Heart left ventricle (tissue), 16 donors: ENCODE measurements around the gene DENND1C. TPM values are rescaled to one million over a fixed set of nuclear protein-coding genes. Genes with fewer than 3 reads are reported as not detected.
A peak's percentile ranks its signal among the peaks of the same experiment; 100 is the strongest.

ENCODE experiments used
- ATAC-seq, 4 donors: fragments of 200-7000 bp; cut with Tn5 transposase; one replicate each; pipeline ENCODE4 v1.9.1; 2020 to 2022; ENCODE audit warnings: moderate library complexity in 4 of 4, mild to moderate bottlenecking in 3 of 4, moderate number of reproducible peaks in 1 of 4
- DNase-seq, 5 donors: peaks; one replicate each; pipeline ENCODE4 v3.0.0-alpha.2; 2020
- H3K27ac ChIP-seq, 12 donors: fragments of 200-600 bp; sonication (generic) in 4 of 12; one replicate each; pipeline versions ENCODE4 v1.5.0 to v1.8.0; 2016 to 2022; ENCODE audit warnings: mild to moderate bottlenecking in 2 of 12
- H3K27me3 ChIP-seq, 9 donors: fragments of 200-600 bp; sonication (generic) in 2 of 9; one replicate each; pipeline versions ENCODE4 v1.5.1 to v1.8.0; 2016 to 2022; ENCODE audit warnings: mild to moderate bottlenecking in 3 of 9
- H3K36me3 ChIP-seq, 9 donors: fragments of 200-600 bp; sonication (generic) in 2 of 9; one replicate each; pipeline versions ENCODE4 v1.5.0 to v1.8.0; 2018 to 2022; ENCODE audit warnings: mild to moderate bottlenecking in 2 of 9
- H3K4me1 ChIP-seq, 12 donors: fragments of 200-600 bp; sonication (generic) in 4 of 12; one replicate each; pipeline versions ENCODE4 v1.5.0 to v1.8.0; 2016 to 2022; ENCODE audit warnings: mild to moderate bottlenecking in 3 of 12
- H3K4me3 ChIP-seq, 12 donors: fragments of 200-600 bp; sonication (generic) in 4 of 12; one replicate each; pipeline versions ENCODE4 v1.5.0 to v1.8.0; 2017 to 2022; ENCODE audit warnings: mild to moderate bottlenecking in 9 of 12, moderate library complexity in 4 of 12
- H3K9me3 ChIP-seq, 12 donors: fragments of 200-600 bp; sonication (generic) in 4 of 12; one replicate each; pipeline versions ENCODE4 v1.5.0 to v1.8.0; 2016 to 2022; ENCODE audit warnings: mild to moderate bottlenecking in 1 of 12
- CTCF ChIP-seq, 12 donors: fragments of 200-600 bp; sonication (generic) in 4 of 12; IDR thresholded peaks; one replicate each; pipeline versions ENCODE4 v1.5.0 to v1.8.0; 2018 to 2022; ENCODE audit warnings: antibody characterized with exemption in 12 of 12, mild to moderate bottlenecking in 5 of 12
- POLR2A ChIP-seq, 2 donors: fragments of 450-650 bp; IDR thresholded peaks; one replicate each; pipeline ENCODE4 v1.6.1; 2017; ENCODE audit warnings: antibody characterized with exemption in 2 of 2, mild to moderate bottlenecking in 2 of 2, moderate library complexity in 2 of 2
- WGBS, 4 donors: extraction: QIAGEN DNeasy Blood & Tissue Kit in 2 of 4; methylation state at CpG; one replicate each; pipeline versions ENCODE4 v1.1.5 to v1.1.7; 2013 to 2018; 5-methylcytosine and 5-hydroxymethylcytosine counted together
- intact Hi-C, 10 donors: fragments of 100-400 bp; cut with DNase I; formaldehyde crosslinking; loops; one replicate each; pipeline versions ENCODE4 v1.11.1 to v1.14.2; 2022
- polyA plus RNA-seq, 2 donors: library from polyadenylated mRNA; stranded (reverse); fragments of 200-250 nt; gene quantifications; one replicate each; pipeline ENCODE4 v1.2.3, GENCODE V29; 2013
- total RNA-seq, 9 donors: library from RNA; depleted of rRNA in 2 of 9; stranded (reverse); fragments of >200 nt in 2 of 9; fragmentation: NEBNext Ultra II Directional in 3 of 9; extraction: Animal tissue kit (Norgen Biotek cat#: 25700) in 3 of 9; gene quantifications; one replicate each; pipeline versions ENCODE4 v1.1.0 to v1.2.4, GENCODE V29; 2016 to 2023
- donor health status: ischemic (EF 13 %, LVEDD 7.1; RV severe dilation, severe dysfunction).
- donor health status: healthy with polysubstance abuse.
- donor health status: DM: no; HTN: yes; CAD: no.
- donor health status: DM: no; HTN: no; CAD: no.
- donor health status: ischemic (EF 25% LVEDD 6.9; RV normal size, moderate dysfunction).
- donor health status: ischemic (EF 25% LVEDD 5.7; RV mildly dilated, moderate dysfunction).
- donor health status: healthy.
- donor health status: DM: yes; HTN: yes; CAD: no.
- donor health status: ischemic (EF 35%, LVEDD 5.7; RV mildly dilated, moderate dysfunction).
- donor health status: nonischemic (EF 11% LVEDD 7.7; RV severe dilation, severe dysfunction).
- donor health status: DM: yes; HTN: yes; CAD: no.
- donor health status: PGD.
- donor health status: ischemic (EF 29% LVEDD 5.4; RV normal size, mild dysfunction).
- donor health status: nonischemic (EF 23%, LVEDD 6.1; RV moderate dilation, normal function).

DENND1C gene
- total and polyA plus RNA-seq, 11 donors: 0.17 to 9.5 (median 0.45) TPM

GRCh38 chr19:6522712-6523111 lies 41.1 kb upstream of the DENND1C start:
- H3K27me3 ChIP-seq: peaks cover 0 to 25% (median 0%) of the 10 kb centered on the region in 9 donors
- ATAC-seq (no peak), DNase-seq (no peak)
- H3K9me3 ChIP-seq: no peaks in the 10 kb centered on the region
- TF ChIP-seq POLR2A (IDR thresholded peaks at IDR 0.05) (no peak), CTCF (IDR thresholded peaks at IDR 0.05) (no peak)
- no peak overlapping the region for H3K4me3 ChIP-seq
- intact Hi-C loops: loop anchor here in 1 of 10 donors (5.0 to 10.0 kb wide), 2 partner anchors 110 to 222 kb away; no protein-coding TSS in a partner anchor
- no peaks in the 10 kb centered on the region for H3K36me3 ChIP-seq
- 77 to 90% (median 82%) methylated on average over 6 of the region's 6 CpGs for WGBS, 4 donors
- H3K27ac ChIP-seq: no peak overlapping the region
- H3K4me1 ChIP-seq: peaks cover 0 to 19% (median 3%) of the 10 kb centered on the region in 12 donors

- intact Hi-C loops: loop anchor here in 1 of 10 donors (5.0 to 10.0 kb wide), 2 partner anchors 110 to 223 kb away; no protein-coding TSS in a partner anchor
- no peaks in the 10 kb centered on the region for H3K9me3 ChIP-seq
- 49 to 58% (median 56%) methylated on average over 20 of the region's 20 CpGs for WGBS, 4 donors
- ATAC-seq: peak in 1 of 4 donors; percentile 48
- no peak for TF ChIP-seq CTCF (IDR thresholded peaks at IDR 0.05)
- peaks cover 0 to 25% (median 0%) of the 10 kb centered on the region in 9 donors for H3K27me3 ChIP-seq
- H3K27ac ChIP-seq: no peak overlapping the region
- H3K4me1 ChIP-seq: peaks cover 0 to 20% (median 5%) of the 10 kb centered on the region in 12 donors
- H3K4me3 ChIP-seq: no peak overlapping the region
- no peaks in the 10 kb centered on the region for H3K36me3 ChIP-seq
- DNase-seq: no peak
These were observed 40.4 kb upstream of the DENND1C start for GRCh38 chr19:6521718-6522646.

GRCh38 chr19:6519289-6519688 lies 37.7 kb upstream of the DENND1C start:
- TF ChIP-seq POLR2A (IDR thresholded peaks at IDR 0.05) (no peak), CTCF (IDR thresholded peaks at IDR 0.05) (no peak)
- WGBS, 4 donors: 59 to 71% (median 69%) methylated on average over 2 of the region's 2 CpGs
- no peak for ATAC-seq
- Histone ChIP-seq H3K36me3 (no peaks in the 10 kb centered on the region), H3K4me1 (peaks cover 0 to 28% (median 6%) of the 10 kb centered on the region in 12 donors), H3K27ac (no peak overlapping the region), H3K4me3 (no peak overlapping the region), H3K27me3 (peaks cover 0 to 25% (median 0%) of the 10 kb centered on the region in 9 donors), H3K9me3 (no peaks in the 10 kb centered on the region)
- intact Hi-C loops: loop anchor here in 9 of 10 donors (2.0 to 10.0 kb wide), 5 partner anchors 113 to 343 kb away; partner anchors contain the start of genes GPR108 (in 8 of the 9) and TRIP10 (in 8 of the 9)
- DNase-seq: no peak
